ENCODE measurements around the gene C4BPA.

DNA sequence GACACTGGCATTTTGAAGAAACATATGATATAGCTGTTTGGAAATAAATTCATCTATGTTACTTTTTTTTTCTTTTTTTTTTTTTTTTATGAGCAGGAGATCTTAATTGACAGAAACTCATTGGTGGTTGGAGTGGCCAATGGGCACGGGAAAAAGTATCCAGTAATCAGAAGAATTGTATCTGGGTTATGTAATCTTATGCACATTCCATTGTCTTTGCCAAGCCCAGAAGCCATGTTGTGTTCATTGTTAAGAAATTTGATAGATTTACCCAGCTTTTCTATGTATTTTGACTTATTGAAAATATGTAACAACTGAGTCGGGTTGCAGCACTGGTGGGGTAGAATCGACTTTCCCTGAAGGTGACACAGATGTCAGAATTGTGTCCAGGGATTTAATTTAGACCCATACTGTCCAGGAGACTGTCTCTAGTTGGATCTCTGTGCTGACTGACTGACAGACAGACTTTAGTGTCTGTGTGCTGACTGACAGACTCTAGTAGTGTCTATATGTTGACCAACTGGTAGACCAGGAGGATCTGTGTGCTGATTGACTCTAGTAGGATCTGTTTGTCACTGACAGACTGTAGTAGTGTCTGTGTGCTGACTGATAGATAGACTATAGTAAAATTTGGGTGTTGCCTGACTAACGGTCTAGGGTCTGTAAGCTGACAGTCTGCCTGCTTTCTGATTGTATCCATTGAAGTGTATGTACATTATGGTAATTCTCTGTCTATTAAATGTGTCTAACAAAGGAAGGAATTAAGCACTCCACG is 27.7 kb upstream of the C4BPA start:
- TF ChIP-seq, protein P1, sequence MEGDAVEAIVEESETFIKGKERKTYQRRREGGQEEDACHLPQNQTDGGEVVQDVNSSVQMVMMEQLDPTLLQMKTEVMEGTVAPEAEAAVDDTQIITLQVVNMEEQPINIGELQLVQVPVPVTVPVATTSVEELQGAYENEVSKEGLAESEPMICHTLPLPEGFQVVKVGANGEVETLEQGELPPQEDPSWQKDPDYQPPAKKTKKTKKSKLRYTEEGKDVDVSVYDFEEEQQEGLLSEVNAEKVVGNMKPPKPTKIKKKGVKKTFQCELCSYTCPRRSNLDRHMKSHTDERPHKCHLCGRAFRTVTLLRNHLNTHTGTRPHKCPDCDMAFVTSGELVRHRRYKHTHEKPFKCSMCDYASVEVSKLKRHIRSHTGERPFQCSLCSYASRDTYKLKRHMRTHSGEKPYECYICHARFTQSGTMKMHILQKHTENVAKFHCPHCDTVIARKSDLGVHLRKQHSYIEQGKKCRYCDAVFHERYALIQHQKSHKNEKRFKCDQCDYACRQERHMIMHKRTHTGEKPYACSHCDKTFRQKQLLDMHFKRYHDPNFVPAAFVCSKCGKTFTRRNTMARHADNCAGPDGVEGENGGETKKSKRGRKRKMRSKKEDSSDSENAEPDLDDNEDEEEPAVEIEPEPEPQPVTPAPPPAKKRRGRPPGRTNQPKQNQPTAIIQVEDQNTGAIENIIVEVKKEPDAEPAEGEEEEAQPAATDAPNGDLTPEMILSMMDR (IDR thresholded peaks at IDR 0.05; ENCODE audit: insufficient read depth, low read length, poor library complexity, severe bottlenecking) = no peak
- no peak for TF ChIP-seq EZH2phosphoT487 (conservative IDR thresholded peaks at IDR 0.05; ENCODE audit: low read length)
